ENCODE data around the gene P2RY2.
"Not testable (repeated sequence)": the region's sequence is repeated elsewhere in the genome, so short reads cannot be mapped to it uniquely, and the experiment has no call there.

Gene P2RY2

DNA sequence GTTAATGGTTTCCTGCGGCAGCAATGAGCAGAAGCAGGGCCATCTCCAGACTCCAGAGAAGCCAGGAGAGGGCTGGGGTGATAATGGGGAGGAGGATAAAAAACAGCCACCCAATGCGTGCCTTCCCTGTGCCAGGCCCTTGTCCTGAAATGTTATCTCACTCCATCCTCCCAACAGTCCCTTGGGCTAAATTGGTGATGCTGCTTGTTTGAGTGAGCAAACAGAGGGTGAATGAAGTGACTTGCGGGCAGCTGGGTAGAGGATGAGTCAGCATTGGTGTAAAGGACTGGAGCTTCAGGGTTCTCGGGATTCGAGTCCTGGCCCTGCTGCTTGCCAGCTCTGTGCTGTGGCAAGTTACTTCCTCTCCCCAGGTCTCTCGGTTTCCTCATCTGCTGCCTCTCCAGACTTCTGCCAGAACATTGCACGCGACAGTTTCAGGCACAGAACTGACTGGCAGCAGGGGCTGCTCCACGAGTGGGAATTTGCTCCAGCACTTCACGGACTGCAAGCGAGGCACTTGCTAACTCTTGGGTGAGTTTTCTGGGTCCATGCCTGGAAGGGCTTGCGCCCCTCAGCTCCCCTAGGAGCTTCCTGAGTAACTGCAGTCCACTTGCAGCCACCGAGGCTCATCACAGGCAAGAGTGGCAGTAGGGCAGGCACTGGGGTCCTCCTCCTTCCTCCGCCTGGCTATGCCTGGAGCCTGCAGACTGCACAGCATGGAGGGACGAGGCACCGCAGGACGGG lies 54.0 kb downstream of the P2RY2 start, which contains the start of gene P2RY6:
Gene P2RY6, plus strand, starts transcription at position 403 of the 744 bp plus-strand sequence. CDS start 24,181 bp downstream, outside the sequence.
- DNase-seq (ENCODE audit: low read depth), result no peak
- TF ChIP-seq, protein P1, sequence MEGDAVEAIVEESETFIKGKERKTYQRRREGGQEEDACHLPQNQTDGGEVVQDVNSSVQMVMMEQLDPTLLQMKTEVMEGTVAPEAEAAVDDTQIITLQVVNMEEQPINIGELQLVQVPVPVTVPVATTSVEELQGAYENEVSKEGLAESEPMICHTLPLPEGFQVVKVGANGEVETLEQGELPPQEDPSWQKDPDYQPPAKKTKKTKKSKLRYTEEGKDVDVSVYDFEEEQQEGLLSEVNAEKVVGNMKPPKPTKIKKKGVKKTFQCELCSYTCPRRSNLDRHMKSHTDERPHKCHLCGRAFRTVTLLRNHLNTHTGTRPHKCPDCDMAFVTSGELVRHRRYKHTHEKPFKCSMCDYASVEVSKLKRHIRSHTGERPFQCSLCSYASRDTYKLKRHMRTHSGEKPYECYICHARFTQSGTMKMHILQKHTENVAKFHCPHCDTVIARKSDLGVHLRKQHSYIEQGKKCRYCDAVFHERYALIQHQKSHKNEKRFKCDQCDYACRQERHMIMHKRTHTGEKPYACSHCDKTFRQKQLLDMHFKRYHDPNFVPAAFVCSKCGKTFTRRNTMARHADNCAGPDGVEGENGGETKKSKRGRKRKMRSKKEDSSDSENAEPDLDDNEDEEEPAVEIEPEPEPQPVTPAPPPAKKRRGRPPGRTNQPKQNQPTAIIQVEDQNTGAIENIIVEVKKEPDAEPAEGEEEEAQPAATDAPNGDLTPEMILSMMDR (IDR thresholded peaks at IDR 0.05; ENCODE audit: control insufficient read depth, extremely low read depth, insufficient read depth), result no peak
- H3K4me3 ChIP-seq (ENCODE audit: low read depth, low read length), result no peak within 1 kb of the TSS

DNA sequence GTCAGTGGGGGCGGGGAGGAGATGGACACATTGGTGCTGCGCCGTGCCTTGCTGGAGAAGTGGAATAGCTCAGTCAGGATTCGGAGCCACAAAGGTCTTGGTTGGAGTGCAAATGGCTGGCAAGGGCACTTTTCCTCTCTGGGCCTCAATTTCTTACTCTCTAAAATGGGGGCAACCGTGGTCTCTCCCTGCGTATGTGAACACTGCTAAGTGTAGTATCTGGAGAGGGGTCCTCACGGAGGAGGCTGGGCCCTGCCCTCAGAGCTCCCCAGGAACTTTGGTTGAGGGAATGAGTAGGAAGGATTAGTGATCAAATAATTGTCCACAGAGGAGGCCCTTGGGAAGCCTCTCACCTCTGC lies 54.6 kb downstream of the P2RY2 start:
- DNase-seq (ENCODE audit: low read depth), result no peak
- TF ChIP-seq, protein P1 (IDR thresholded peaks at IDR 0.05; ENCODE audit: control insufficient read depth, extremely low read depth, insufficient read depth), result no peak
- H3K4me3 ChIP-seq (ENCODE audit: low read depth, low read length), result no peak overlapping the region

DNA sequence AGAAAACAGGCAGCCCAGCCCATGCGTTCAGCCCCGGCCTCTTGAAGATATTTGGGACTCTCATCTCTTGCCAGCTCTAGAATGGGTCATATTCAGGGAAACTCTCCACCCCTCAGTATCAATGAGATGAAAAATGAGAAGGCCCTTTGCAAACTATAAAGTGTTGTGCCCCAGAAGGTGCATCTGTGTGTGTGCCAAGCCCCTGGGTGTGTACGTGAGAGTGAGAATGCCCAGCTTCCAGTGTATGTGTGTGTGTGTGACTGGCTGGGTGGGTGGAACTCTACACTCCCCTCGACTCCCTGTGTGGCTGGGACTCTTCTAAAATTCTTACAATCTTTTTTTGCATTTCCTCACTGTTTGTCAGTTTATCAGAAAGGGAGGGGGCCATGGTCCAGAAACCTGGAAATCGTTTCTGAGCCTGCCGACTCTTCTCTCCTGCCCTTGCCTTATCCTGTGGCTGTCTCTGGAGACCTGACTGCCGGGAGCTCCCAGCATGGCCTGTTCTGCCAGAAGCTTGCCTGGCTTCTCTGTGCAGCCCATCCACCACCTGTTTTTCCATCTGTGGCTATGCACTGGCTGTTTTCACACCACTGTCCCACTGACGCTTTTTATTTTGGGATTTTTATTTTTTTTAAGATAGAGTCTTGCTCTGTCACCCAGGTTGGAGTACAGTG lies 55.3 kb downstream of the P2RY2 start:
- TF ChIP-seq, protein P1 (IDR thresholded peaks at IDR 0.05; ENCODE audit: control insufficient read depth, extremely low read depth, insufficient read depth), result no peak
- DNase-seq (ENCODE audit: low read depth), result no peak
- H3K4me3 ChIP-seq (ENCODE audit: low read depth, low read length), result no peak overlapping the region

DNA sequence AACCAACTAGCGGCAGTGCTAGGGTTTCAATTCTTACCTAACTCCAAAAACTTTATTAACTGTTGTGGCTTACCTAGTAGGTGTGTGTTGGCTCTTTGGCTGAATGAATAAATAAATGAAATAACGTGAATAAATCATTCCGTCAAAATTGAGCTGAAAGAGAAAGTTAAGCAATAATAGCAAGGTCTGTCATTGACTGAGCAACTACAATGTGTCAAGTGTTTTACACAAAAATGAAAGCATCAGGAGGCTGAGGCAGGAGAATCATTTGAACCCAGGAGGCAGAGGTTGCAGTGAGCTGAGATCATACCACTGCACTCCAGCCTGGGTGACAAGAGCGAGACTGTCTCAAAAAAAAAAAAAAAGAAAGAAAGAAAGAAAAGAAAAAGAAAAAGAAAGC lies 56.1 kb downstream of the P2RY2 start:
- H3K4me3 ChIP-seq (ENCODE audit: low read depth, low read length), result not testable (repeated sequence)

DNA sequence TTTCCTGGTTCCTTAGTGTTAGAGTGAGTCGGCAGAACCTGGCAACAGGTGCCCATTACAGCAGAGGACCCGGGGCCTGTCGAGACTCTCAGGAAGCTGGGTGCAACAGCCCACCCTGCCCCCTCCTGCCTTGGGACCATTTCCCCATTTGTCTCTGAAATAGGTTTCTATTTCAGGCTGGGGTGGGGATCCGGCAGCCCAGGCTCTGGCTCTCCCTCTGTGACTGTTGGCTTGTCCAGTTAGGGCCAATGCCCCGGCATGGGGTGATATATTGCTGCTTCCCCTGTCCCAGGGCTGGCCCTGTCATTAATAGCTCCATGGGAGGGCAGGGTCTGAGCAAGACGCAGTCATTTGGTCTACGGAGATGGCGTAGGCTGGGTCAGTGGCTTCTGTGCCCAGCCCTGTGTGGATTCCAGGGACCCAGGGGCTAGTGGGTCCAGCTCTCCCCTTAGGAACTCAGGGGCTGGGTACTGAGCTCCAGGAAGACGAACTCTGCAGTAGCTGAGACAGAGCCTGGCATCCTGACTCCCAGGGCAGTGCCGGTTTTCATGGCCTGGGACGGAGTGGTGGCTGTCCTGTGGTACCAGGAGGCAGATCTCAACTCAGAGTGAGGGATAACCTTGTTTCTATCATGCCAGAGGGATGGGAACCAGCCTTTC lies 56.8 kb downstream of the P2RY2 start:
- H3K4me3 ChIP-seq (ENCODE audit: low read depth, low read length), result no peak overlapping the region
- TF ChIP-seq, protein P1 (IDR thresholded peaks at IDR 0.05; ENCODE audit: control insufficient read depth, extremely low read depth, insufficient read depth), result no peak
- DNase-seq (ENCODE audit: low read depth), result no peak

More for the DNA sequence above, 56.1 kb downstream of the P2RY2 start:
- DNase-seq (ENCODE audit: low read depth), result not testable (repeated sequence)

DNA sequence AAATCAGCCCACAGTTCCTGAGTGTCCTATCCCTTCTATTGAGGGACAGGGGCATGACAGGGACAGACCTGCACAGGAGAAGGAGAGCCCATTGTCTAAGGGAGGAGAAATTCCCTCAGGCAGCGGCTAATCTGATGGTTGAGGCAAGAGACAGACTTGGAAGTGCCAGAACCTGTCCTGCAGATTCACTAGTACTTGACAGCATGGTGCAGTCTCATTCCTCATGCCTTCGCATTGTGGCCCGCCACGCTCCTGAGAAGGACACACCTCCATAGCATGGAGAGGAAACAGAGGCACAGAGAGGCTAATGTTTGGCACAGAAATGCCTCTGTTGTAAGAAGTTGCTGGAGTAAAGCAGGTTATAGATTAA lies 57.3 kb downstream of the P2RY2 start:
- DNase-seq (ENCODE audit: low read depth), result no peak
- TF ChIP-seq, protein P1 (IDR thresholded peaks at IDR 0.05; ENCODE audit: control insufficient read depth, extremely low read depth, insufficient read depth), result no peak
- no peak overlapping the region for H3K4me3 ChIP-seq (ENCODE audit: low read depth, low read length)

DNA sequence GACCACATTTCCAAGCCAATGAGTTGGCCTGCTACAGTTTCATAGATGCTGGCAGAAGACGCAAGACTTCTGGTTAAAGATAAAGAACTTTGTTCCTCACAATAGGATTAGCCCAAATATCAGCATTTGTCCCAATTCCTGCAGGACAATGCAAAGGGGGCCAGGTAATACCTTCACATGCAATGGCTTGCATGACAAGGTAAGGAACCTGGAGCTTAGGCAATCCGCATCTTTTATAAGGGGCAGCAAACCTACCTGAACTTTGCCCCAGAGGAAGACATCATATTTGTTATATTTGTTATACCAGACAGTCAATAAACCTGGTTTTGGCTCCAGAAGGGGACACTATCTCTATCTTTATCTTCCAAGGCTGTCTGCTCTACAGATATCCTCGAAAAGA lies 59.4 kb downstream of the P2RY2 start:
- H3K4me3 ChIP-seq (ENCODE audit: low read depth, low read length), result no peak overlapping the region
- DNase-seq (ENCODE audit: low read depth), result no peak
- TF ChIP-seq, protein P1 (IDR thresholded peaks at IDR 0.05; ENCODE audit: control insufficient read depth, extremely low read depth, insufficient read depth), result no peak
